Suprapubic skin (tissue), 4 donors: ENCODE measurements around the gene PAPSS2.

ENCODE experiments used
- EP300 ChIP-seq: sonication (generic); formaldehyde crosslinking; IDR thresholded peaks from one replicate; pipeline ENCODE4 v1.6.1; 2017; ENCODE audit warnings: antibody characterized with exemption
- POLR2A ChIP-seq, 2 donors: fragments of 450-650 bp; IDR thresholded peaks; one replicate each; pipeline ENCODE4 v1.6.1; 2017; ENCODE audit warnings: antibody characterized with exemption in 2 of 2, mild to moderate bottlenecking in 2 of 2, moderate library complexity in 2 of 2
- POLR2AphosphoS5 ChIP-seq, 3 donors: sonication (generic); formaldehyde crosslinking; IDR thresholded peaks; one replicate each; pipeline ENCODE4 v1.6.1; 2017; ENCODE audit warnings: antibody characterized with exemption in 3 of 3
- TF ChIP-seq, protein P1 (sequence below), 2 donors: fragments of 200-600 bp in 1 of 2; fragments of 450-650 bp in 1 of 2; sonication (generic) in 1 of 2; IDR thresholded peaks; one replicate each; pipeline ENCODE4 v1.5.1; 2016 to 2019; ENCODE audit warnings: antibody characterized with exemption in 2 of 2, mild to moderate bottlenecking in 1 of 2, moderate library complexity in 1 of 2

DNA sequence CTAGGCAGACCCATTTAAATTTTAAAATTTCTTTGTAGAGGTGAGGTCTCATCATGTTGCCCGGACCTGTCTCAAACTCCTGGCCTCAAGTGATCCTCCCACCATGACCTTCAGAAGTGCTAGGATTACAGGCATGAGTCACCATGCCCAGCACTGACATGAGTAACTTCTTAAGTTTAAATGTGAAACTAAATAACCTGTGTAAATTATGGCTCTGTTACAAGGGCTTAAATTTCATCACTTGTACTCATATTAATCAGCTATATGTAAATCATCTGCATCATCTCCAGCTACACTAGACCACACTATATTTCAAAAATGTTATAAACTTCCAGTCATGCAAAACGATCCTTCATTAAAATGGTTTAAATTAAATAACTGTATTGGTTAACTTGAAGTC lies 102.2 kb downstream of the PAPSS2 start:
- no peak for TF ChIP-seq POLR2A (IDR thresholded peaks at IDR 0.05)
- TF ChIP-seq, protein P1, sequence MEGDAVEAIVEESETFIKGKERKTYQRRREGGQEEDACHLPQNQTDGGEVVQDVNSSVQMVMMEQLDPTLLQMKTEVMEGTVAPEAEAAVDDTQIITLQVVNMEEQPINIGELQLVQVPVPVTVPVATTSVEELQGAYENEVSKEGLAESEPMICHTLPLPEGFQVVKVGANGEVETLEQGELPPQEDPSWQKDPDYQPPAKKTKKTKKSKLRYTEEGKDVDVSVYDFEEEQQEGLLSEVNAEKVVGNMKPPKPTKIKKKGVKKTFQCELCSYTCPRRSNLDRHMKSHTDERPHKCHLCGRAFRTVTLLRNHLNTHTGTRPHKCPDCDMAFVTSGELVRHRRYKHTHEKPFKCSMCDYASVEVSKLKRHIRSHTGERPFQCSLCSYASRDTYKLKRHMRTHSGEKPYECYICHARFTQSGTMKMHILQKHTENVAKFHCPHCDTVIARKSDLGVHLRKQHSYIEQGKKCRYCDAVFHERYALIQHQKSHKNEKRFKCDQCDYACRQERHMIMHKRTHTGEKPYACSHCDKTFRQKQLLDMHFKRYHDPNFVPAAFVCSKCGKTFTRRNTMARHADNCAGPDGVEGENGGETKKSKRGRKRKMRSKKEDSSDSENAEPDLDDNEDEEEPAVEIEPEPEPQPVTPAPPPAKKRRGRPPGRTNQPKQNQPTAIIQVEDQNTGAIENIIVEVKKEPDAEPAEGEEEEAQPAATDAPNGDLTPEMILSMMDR (IDR thresholded peaks at IDR 0.05), result no peak
- TF ChIP-seq POLR2AphosphoS5 (IDR thresholded peaks at IDR 0.05), result no peak
- no peak for TF ChIP-seq EP300
